Middle frontal gyrus (tissue), 1 donor: ENCODE measurements around the gene ANKRD16.
"Not testable (repeated sequence)": the region's sequence is repeated elsewhere in the genome, so short reads cannot be mapped to it uniquely, and the experiment has no call there.

Experiments
- DNase-seq: peaks from one replicate; pipeline ENCODE4 v3.0.0-alpha.2; 2015; ENCODE audit warnings: low spot score; ENCODE audit errors: extremely low spot score

Gene ANKRD16

GRCh38 chr10:5889624-5890451 is at the start of gene ANKRD16, which contains the start of gene FBH1:
Gene ANKRD16 (minus strand): TSS chr10:5889893. CDS start chr10:5889354, 539 bp downstream.
Gene FBH1 (plus strand): TSS chr10:5890243. CDS start chr10:5890346, 103 bp downstream.
- peak; percentile 97 for DNase-seq

DNA sequence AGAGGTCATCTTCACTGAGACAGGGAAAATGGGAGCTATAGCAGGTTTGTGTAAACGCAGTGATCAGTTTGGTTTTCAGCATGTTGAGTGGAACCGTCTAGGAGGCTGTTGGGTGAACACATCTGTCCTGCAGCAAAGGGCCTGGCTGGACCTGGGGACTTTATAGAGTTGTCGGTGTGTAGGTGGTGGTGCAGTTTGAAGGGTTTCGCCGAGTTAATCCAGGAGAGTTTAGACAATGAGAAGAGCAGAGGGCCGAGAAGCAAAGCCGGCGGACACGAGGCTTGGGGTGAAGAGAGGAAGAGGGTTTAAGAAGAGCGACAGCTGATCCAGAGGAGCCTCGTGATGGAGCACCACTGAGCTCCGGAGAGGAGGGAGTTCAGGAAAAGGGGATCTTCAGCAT is 48.6 kb upstream of the ANKRD16 start:
- DNase-seq: no peak

DNA sequence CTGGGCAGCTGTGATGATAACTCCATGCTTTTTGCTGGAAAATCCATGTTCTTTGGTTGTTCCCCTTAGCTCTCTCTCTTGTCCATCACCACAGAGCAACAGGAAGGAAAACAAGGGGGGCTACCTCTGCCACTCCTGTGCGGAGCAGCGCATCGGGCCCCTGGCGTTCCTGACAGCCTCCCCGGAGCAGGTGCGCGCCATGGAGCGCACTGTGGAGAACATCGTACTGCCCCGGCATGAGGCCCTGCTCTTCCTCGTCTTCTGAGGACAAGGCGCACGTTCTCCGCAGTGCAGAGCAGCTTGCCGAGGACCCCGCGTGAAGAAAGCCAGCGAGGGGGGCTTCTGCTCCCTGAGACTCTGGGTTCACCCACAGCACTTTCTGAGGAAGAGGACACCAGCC is 47.3 kb upstream of the ANKRD16 start:
- no peak for DNase-seq

DNA sequence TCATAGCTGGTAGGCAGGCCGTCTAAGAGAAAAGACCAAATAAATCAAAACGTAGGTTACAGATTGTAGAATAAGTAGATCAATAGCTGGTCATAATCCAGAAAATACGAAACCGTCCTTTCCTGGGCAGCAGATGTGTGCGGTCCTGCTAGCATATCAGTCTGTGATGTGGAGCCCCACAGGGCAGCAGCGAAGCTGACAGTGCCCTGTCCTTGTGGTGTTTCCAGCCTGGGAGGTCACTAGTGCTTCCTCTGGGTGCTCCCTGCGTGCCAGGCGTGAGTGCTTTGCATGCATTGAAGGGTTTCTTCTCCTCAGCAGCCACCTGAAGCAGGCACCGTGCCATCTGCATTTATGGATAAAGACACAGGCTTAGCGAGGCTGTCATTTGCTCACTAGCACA is 45.9 kb upstream of the ANKRD16 start:
- no peak for DNase-seq

DNA sequence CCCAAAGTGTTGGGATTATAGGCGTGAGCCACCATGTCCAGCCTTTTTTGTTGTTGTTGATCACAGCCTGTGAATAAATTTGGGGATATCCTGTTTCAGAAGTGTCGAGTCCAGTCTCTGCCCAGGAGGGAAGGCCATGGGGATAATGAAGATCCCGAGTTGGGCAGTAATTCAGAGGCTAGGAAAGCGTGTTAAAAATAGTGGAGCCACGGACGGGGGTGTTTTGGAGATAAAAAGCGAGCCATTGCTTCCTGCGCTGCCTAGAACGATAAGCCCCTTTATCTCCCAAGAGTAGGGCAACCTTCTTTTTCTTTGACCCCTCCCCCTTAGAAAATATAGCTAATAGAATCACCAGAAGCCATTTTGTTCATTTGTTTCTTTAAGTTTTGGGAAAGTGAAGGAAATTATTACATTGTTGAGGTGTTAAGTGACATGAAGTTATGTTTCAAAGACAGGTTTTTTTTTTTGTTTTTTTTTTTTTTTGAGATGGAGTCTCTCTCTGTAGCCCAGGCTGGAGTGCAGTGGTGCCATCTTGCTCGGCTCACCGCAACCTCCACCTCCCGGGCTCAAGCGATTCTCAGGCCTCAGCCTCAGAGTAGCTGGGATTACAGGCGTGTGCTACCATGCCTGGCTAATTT is 44.3 kb upstream of the ANKRD16 start:
- DNase-seq: no peak

DNA sequence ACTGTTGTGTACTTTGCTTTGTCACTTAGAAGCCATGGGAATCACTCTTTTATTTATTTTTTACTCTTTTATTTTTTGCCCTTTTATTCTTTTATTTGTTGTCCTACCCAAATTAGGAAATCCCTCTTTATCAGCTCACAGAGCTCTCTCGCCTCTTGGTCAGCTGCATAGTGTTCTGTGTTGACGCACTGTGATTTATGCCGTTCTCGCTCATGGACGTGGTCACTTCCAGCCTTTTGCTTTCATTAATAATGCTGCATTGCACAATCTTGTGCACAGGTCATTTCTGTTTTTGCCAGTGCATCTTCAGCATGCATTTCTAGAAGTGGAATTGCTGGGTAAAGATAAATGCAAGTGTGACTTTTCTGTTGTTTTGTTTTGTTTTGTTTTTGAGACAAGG is 42.7 kb upstream of the ANKRD16 start:
- DNase-seq: no peak

DNA sequence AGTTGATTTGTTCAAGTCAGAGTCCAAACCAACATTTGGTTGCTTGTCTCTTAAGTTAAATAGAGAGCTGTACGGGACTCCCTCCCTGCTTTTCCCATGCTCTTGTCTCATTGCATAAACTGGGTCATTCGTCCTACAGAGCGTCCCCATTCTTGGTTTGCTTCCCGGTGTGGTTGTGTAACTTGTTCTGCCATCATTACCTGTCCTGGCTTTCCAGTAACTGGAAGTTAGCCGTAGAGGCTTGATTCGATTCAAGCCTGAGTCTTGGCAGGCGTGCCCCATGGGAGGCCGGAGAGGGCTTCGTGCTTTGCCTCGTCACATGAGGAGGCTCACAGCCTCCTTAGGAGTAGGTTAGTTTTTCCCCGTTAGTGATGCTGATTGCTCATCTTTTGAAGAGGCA is 40.6 kb upstream of the ANKRD16 start:
- DNase-seq: no peak

GRCh38 chr10:5929442-5929841 is 39.7 kb upstream of the ANKRD16 start:
- no peak for DNase-seq

- DNase-seq: no peak
Measured at GRCh38 chr10:5927306-5927705, 37.6 kb upstream of the ANKRD16 start.

DNA sequence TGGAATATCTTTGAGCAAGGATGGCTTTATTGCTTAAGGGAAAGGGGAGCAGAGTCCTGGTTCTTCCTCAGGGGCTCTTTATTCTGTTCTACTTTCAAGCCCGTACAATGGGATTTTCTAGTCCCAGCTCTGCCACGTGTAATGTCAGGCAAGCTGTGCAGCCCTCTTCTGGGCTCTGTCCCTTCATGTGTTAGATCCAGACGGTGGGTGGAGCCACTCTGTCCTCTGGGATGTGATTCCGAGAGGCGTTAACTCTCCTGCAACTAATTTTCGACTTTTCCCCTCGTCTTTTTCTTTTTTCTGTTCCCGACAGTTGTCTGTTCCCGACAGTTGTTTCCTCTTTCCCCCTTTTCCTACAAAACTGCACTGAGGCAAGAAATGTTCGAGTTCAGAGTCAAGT is 35.2 kb upstream of the ANKRD16 start:
- DNase-seq: no peak

DNA sequence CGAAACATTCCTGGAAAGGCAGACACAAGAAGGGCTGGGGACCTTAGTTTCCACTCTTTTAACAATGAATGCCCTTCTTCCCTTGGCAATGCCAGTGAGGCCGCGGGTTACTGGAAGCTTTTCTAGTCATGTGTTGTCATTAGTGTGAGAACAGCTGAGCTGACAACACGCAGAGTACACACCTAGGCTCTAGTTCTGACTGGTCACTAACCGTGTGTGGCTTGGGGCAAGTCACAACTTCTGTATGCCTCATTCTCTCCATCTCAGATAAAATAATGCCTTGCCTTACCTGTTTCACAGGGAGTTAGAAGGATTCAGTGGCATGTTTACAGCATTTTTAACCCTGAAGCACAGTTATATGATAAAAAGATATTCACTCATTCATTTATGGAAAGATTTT is 32.1 kb upstream of the ANKRD16 start:
- DNase-seq: no peak

DNA sequence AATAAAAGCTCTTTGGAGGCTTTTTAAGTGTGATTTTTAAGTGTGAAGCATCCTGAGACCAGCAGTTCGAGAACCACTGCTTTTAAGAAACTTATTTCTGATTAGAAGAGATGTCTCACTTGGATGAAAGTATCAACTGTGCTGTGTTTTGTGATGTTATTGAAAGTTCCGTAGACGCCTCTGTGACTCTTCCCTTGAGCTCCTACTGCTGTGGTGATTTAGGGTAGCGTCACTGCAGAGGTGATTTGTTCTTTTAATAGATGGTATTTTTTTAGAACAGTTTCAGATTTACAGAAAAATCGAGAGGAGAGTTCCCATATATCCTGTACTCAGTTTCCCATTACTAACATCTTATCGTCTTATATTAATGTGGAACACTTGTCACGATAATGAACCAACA is 29.9 kb upstream of the ANKRD16 start:
- DNase-seq: no peak

- DNase-seq: no peak
Measured at GRCh38 chr10:5918763-5919162, 29.1 kb upstream of the ANKRD16 start.

DNA sequence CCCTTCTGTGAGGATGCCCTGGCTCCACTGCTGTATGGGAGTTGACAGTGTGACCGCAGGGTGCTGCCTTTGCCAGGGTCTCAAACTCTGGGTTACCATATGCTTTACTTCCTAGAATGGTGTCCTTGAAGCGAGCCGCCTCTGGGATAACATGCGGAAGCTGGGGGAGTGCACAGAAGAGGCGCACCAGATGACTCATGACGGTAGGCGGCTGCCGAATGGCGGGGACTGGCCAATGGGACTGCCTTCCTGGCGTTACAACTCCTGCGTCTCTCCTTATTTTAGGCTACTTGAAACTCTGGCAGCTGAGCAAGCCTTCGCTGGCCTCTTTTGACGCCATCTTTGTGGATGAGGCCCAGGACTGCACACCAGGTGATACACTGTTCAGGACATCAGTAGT is 27.6 kb upstream of the ANKRD16 start:
- no peak for DNase-seq

GRCh38 chr10:5915451-5915850 is 25.8 kb upstream of the ANKRD16 start:
- no peak for DNase-seq

- no peak for DNase-seq
Measured at GRCh38 chr10:5913736-5914135, 24.0 kb upstream of the ANKRD16 start.

- no peak for DNase-seq
Measured at GRCh38 chr10:5911670-5912069, 22.0 kb upstream of the ANKRD16 start.

DNA sequence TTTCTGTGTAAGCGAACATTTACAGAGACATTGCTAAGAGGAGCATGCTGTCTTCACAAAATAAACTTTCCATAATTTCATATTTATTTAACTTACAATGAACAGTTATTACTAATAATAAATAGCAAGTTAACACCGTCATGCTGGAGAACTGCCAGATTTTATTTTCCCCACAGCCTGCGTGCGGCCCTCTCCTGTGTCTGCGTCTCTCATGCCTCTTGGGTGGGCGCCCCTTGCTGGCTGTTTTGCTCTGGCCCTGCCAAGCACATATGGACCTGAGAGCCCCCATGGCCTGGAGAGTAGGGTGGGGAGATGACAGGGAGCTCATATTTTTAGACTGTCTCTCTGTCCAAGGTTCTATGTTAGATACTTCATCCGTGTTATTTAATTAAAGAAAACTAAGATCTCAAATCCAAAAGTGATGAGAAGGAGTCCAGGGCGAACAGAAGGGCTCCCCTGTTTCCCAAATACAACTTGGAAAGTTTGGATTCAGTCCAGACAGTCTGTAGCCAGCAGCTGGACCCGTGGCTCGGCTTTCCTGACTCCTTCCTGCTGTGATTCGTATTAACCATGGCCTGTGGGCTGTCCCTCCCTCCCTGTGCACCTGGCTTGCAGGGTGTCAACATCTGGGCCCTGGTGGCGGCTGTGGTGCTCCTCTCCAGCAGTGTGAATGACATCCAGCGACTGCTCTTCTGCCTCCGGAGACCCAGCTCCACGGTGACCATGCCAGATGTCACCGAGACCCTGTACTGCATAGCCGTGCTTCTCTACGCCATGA is 20.8 kb upstream of the ANKRD16 start:
- DNase-seq: no peak

DNA sequence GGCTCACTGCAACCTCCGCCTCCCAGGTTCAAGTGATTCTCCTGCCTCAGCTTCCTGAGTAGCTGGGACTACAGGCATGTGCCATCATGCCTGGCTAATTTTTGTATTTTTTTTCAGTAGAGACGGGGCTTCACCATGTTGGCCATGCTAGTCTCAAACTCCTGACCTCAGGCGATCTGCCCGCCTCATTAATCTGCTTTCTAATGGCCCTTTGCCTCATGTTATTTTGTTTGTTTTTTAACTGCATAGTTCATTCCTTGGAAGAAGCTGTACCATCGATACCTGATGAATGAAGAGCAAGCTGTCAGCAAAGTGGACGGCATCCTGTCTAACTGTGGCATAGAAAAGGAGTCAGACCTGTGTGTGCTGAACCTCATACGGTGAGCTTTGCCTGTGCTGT is 19.0 kb upstream of the ANKRD16 start:
- DNase-seq: not testable (repeated sequence)

DNA sequence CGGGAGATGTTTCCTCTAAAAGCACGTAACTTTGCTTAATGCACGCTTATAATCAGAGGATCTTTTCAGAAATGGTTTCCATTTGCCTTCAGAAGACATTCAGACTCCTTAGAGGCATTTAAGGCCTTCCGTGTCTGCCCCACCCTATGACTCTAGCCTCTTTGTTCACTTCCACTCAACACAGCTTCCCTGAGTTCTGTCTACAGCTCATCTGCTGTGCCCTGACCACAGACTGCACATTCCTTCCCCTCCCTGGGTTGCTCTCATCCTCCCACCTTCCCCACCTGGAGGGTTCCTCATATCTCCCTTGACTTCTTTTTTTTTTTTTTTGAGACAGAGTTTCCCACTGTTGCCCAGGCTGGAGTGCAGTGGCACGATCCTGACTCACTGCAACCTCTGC is 17.0 kb upstream of the ANKRD16 start:
- no peak for DNase-seq

GRCh38 chr10:5905854-5906507 is 16.3 kb upstream of the ANKRD16 start:
- DNase-seq: no peak

GRCh38 chr10:5904227-5904626 is 14.5 kb upstream of the ANKRD16 start:
- DNase-seq: no peak
